Measurements from ENCODE around the gene SLC35F4. TPM values are rescaled to one million over a fixed set of nuclear protein-coding genes. Genes with fewer than 3 reads are reported as not detected.

SLC35F4 gene
- total and polyA plus RNA-seq, 2 donors (not counting 3 experiments of a cell fraction or from before 2014, with no cell fraction given): not detected

DNA sequence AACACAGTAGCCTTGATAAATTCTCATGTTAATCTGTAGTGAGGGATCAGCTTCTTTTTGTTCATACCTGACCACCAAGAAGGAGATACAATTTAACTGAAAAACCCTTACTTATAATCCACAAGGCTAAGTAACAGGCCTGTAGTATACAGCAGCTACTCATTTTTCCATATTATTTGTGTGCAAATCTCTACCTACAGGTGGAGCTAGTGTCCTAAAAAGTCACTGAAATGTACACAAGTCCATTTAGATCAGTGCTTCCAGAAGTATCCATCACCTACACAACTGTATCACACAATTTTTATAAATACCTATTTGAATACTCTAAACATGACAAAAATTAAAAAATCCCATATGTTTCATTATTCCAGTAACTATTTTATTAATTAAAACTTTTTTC lies 173.2 kb downstream of the SLC35F4 start:
- dilution Hi-C loops (cut with MboI; ENCODE audit: extremely low pct_ligation_motif_present, low sequenced_read_pairs) (no loop called here), intact Hi-C loops (cut with micrococcal nuclease) (loop anchor here (1.0 to 2.0 kb wide), 2 partner anchors 179 to 380 kb away; no protein-coding TSS in a partner anchor)
- Histone ChIP-seq H3K4me3 (replicated peaks in 1 of 3; ENCODE audit: insufficient read depth in 1 of 3, low read depth in 1 of 3, low read length in 3 of 3) (no peak overlapping the region), H3K9me3 (replicated peaks; ENCODE audit: control insufficient read depth, insufficient read depth, low read length) (no peaks in the 10 kb centered on the region), H2AFZ (ENCODE audit: low read depth, low read length) (no peak overlapping the region), H3K79me2 (ENCODE audit: control insufficient read depth, insufficient read depth, low read length) (no peaks in the 10 kb centered on the region), H3K4me2 (ENCODE audit: insufficient read depth, low read length) (no peak overlapping the region), H3K36me3 (ENCODE audit: control insufficient read depth in 2 of 2, extremely low read depth in 1 of 2, insufficient read depth in 2 of 2, low read length in 2 of 2) (no peaks in the 10 kb centered on the region), H4K20me1 (replicated peaks; ENCODE audit: control insufficient read depth, extremely low read depth, insufficient read depth, low read length) (no peaks in the 10 kb centered on the region), H3K27me3 (ENCODE audit: control insufficient read depth in 2 of 2, insufficient read depth in 2 of 2, low read length in 2 of 2) (no peaks in the 10 kb centered on the region), H3K9me1 (replicated peaks; ENCODE audit: control insufficient read depth, extremely low read depth, insufficient read depth, low read length) (no peaks in the 10 kb centered on the region), H3K9ac (replicated peaks; ENCODE audit: extremely low read depth, insufficient read depth, low read length) (no peak overlapping the region), H3K4me1 (ENCODE audit: control insufficient read depth, extremely low read depth, insufficient read depth, low read length) (no peaks in the 10 kb centered on the region), H3K27ac (ENCODE audit: insufficient read depth, low read depth, low read length) (no peak overlapping the region)
- peak; percentile 68 for DNase-seq (ENCODE audit: low read depth, low spot score)
- POLR2A ChIA-PET: no interaction called here
- CTCF ChIA-PET: interaction anchor here (0.6 to 3.7 kb wide), 20 partner anchors 8 to 476 kb away, joined by 3 to 97 read pairs (median 3); no protein-coding TSS in a partner anchor
- no peak for FAIRE-seq
- no TSS peak for BruUV-seq (replicated peaks)
- TF ChIP-seq POLR2AphosphoS5 (IDR thresholded peaks at IDR 0.05; ENCODE audit: insufficient read depth, low read depth, low read length): no peak
- TF ChIP-seq, protein P1, sequence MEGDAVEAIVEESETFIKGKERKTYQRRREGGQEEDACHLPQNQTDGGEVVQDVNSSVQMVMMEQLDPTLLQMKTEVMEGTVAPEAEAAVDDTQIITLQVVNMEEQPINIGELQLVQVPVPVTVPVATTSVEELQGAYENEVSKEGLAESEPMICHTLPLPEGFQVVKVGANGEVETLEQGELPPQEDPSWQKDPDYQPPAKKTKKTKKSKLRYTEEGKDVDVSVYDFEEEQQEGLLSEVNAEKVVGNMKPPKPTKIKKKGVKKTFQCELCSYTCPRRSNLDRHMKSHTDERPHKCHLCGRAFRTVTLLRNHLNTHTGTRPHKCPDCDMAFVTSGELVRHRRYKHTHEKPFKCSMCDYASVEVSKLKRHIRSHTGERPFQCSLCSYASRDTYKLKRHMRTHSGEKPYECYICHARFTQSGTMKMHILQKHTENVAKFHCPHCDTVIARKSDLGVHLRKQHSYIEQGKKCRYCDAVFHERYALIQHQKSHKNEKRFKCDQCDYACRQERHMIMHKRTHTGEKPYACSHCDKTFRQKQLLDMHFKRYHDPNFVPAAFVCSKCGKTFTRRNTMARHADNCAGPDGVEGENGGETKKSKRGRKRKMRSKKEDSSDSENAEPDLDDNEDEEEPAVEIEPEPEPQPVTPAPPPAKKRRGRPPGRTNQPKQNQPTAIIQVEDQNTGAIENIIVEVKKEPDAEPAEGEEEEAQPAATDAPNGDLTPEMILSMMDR (IDR thresholded peaks at IDR 0.05; ENCODE audit: extremely low read depth in 1 of 2, insufficient read depth in 1 of 2, low read depth in 1 of 2, low read length in 2 of 2): peak; percentile 19 to 36

DNA sequence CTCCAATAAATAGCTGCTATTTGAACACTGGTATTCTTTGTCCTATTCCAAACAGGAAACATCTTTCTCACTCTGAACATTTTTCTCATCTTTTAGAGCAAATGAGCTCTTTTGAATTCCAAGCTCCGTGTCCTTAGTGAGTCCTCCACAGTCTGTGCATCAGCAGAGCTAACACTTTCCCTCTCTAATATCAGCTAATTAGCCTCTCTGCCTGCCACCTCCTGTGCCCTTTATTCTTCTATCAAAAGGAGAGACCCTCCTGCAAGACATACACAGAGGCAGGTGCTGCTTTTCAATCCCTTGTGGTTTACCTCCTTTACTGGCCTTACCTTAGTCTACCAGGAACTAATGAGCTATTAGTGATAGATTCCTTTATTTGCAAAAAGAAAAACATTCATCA lies 178.5 kb downstream of the SLC35F4 start:
- dilution Hi-C loops (cut with MboI; ENCODE audit: extremely low pct_ligation_motif_present, low sequenced_read_pairs) (no loop called here), intact Hi-C loops (cut with micrococcal nuclease) (no loop called here)
- CTCF ChIA-PET: interaction anchor here (1.1 kb wide), 1 partner anchor 199 kb away, joined by 3 read pairs; no protein-coding TSS in a partner anchor
- Histone ChIP-seq H3K9ac (replicated peaks; ENCODE audit: extremely low read depth, insufficient read depth, low read length) (no peak overlapping the region), H2AFZ (ENCODE audit: low read depth, low read length) (no peak overlapping the region), H3K27ac (ENCODE audit: insufficient read depth, low read depth, low read length) (no peak overlapping the region), H3K79me2 (ENCODE audit: control insufficient read depth, insufficient read depth, low read length) (no peaks in the 10 kb centered on the region), H3K36me3 (ENCODE audit: control insufficient read depth in 2 of 2, extremely low read depth in 1 of 2, insufficient read depth in 2 of 2, low read length in 2 of 2) (no peaks in the 10 kb centered on the region), H3K4me1 (ENCODE audit: control insufficient read depth, extremely low read depth, insufficient read depth, low read length) (no peaks in the 10 kb centered on the region), H3K9me1 (replicated peaks; ENCODE audit: control insufficient read depth, extremely low read depth, insufficient read depth, low read length) (no peaks in the 10 kb centered on the region), H4K20me1 (replicated peaks; ENCODE audit: control insufficient read depth, extremely low read depth, insufficient read depth, low read length) (no peaks in the 10 kb centered on the region), H3K4me3 (replicated peaks in 1 of 3; ENCODE audit: insufficient read depth in 1 of 3, low read depth in 1 of 3, low read length in 3 of 3) (no peak overlapping the region), H3K27me3 (ENCODE audit: control insufficient read depth in 2 of 2, insufficient read depth in 2 of 2, low read length in 2 of 2) (peaks cover 0 to 2% of the 10 kb centered on the region in 2 experiments), H3K4me2 (ENCODE audit: insufficient read depth, low read length) (no peak overlapping the region), H3K9me3 (replicated peaks; ENCODE audit: control insufficient read depth, insufficient read depth, low read length) (no peaks in the 10 kb centered on the region)
- no TSS peak for BruUV-seq (replicated peaks)
- TF ChIP-seq JUN (IDR thresholded peaks at IDR 0.05; ENCODE audit: borderline replicate concordance, insufficient read depth, insufficient read length, low read depth) (no peak), FOS (IDR thresholded peaks at IDR 0.05; ENCODE audit: borderline replicate concordance, insufficient read depth, low read length) (no peak), POLR2A (IDR thresholded peaks at IDR 0.05; ENCODE audit: low read depth, low read length) (no peak), MYC (IDR thresholded peaks at IDR 0.05; ENCODE audit: low read depth, low read length) (no peak), GATA2 (IDR thresholded peaks at IDR 0.05; ENCODE audit: insufficient read depth, insufficient read length, low read depth, low read length) (no peak), POLR2AphosphoS5 (IDR thresholded peaks at IDR 0.05; ENCODE audit: insufficient read depth, low read depth, low read length) (no peak), EZH2 (IDR thresholded peaks at IDR 0.05; ENCODE audit: borderline replicate concordance, low read depth, low read length, severe bottlenecking) (no peak)
- TF ChIP-seq, protein P1 (IDR thresholded peaks at IDR 0.05; ENCODE audit: extremely low read depth in 1 of 2, insufficient read depth in 1 of 2, low read depth in 1 of 2, low read length in 2 of 2): no peak
- TF ChIP-seq, protein P2, sequence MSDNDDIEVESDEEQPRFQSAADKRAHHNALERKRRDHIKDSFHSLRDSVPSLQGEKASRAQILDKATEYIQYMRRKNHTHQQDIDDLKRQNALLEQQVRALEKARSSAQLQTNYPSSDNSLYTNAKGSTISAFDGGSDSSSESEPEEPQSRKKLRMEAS (IDR thresholded peaks at IDR 0.05; ENCODE audit: insufficient read depth, insufficient read length): no peak
- no peak for FAIRE-seq
- no peak for DNase-seq (ENCODE audit: low read depth, low spot score)
- POLR2A ChIA-PET: no interaction called here

All from endothelial cell of umbilical vein (primary cell).